GM23248 (cell line): ENCODE results near the gene DUSP22. TPM values are rescaled to one million over a fixed set of nuclear protein-coding genes. Genes with fewer than 3 reads are reported as not detected.

Experiments
- DNase-seq: peaks from one replicate; pipeline ENCODE4 v3.0.0-alpha.2; 2015
- H2AFZ ChIP-seq: fragments of 200-600 bp; sonication (generic); 2 replicates; pipeline ENCODE4 v1.6.1; 2016; ENCODE audit warnings: antibody characterized with exemption
- H3F3A ChIP-seq: fragments of 200-600 bp; sonication (generic); 2 replicates; pipeline ENCODE4 v1.6.1; 2016; ENCODE audit warnings: mild to moderate bottlenecking, antibody characterized with exemption, mixed run types; ENCODE audit not compliant: insufficient read depth
- H3K27ac ChIP-seq: fragments of 200-600 bp; sonication (generic); 2 replicates; pipeline ENCODE4 v1.5.1; 2016; ENCODE audit warnings: mild to moderate bottlenecking
- H3K27me3 ChIP-seq: fragments of 200-600 bp; sonication (generic); replicated peaks from 2 replicates; pipeline ENCODE4 v1.6.1; 2016; ENCODE audit warnings: mild to moderate bottlenecking; ENCODE audit not compliant: insufficient read depth
- H3K36me3 ChIP-seq: fragments of 200-600 bp; sonication (generic); 2 replicates; pipeline ENCODE4 v1.6.1; 2016; ENCODE audit warnings: low read depth, mild to moderate bottlenecking
- H3K4me1 ChIP-seq: fragments of 200-600 bp; sonication (generic); 2 replicates; pipeline ENCODE4 v1.6.1; 2016; ENCODE audit warnings: mild to moderate bottlenecking; ENCODE audit not compliant: insufficient read depth
- H3K4me2 ChIP-seq: fragments of 200-600 bp; sonication (generic); one replicate; pipeline ENCODE4 v1.6.1; 2016; ENCODE audit warnings: mild to moderate bottlenecking; ENCODE audit not compliant: unreplicated experiment
- H3K4me3 ChIP-seq: fragments of 200-600 bp; sonication (generic); 2 replicates; pipeline ENCODE4 v1.5.1; 2016; ENCODE audit warnings: mild to moderate bottlenecking
- H3K79me2 ChIP-seq: fragments of 200-600 bp; sonication (generic); 2 replicates; pipeline ENCODE4 v1.6.1; 2016; ENCODE audit warnings: mild to moderate bottlenecking; ENCODE audit not compliant: insufficient read depth
- H3K9ac ChIP-seq: fragments of 200-600 bp; sonication (generic); 2 replicates; pipeline ENCODE4 v1.6.1; 2016; ENCODE audit warnings: mild to moderate bottlenecking
- H3K9me2 ChIP-seq: fragments of 200-600 bp; sonication (generic); 2 replicates; pipeline ENCODE4 v1.6.1; 2016; ENCODE audit warnings: mixed run types, mild to moderate bottlenecking, moderate library complexity; ENCODE audit not compliant: insufficient read depth
- H3K9me3 ChIP-seq: fragments of 200-600 bp; sonication (generic); one replicate; pipeline ENCODE4 v1.6.1; 2017; ENCODE audit warnings: low read depth
- H4K20me1 ChIP-seq: fragments of 200-600 bp; sonication (generic); 2 replicates; pipeline ENCODE4 v1.6.0; 2016; ENCODE audit not compliant: insufficient read depth
- EZH2 ChIP-seq: fragments of 200-600 bp; sonication (generic); IDR thresholded peaks from 2 replicates; pipeline ENCODE4 v1.6.1; 2018; ENCODE audit warnings: antibody characterized with exemption, mild to moderate bottlenecking; ENCODE audit not compliant: insufficient read depth, poor library complexity, severe bottlenecking
- EZH2phosphoT487 ChIP-seq: fragments of 200-600 bp; sonication (generic); IDR thresholded peaks from 2 replicates; pipeline ENCODE4 v1.6.1; 2018; ENCODE audit warnings: antibody characterized with exemption, moderate library complexity, mild to moderate bottlenecking, low read depth; ENCODE audit not compliant: insufficient read depth
- WGBS, 2 experiments: methylation state at CpG; one replicate each; pipeline ENCODE4 v1.1.6; 2015 to 2017; ENCODE audit warnings: low lambda C conversion rate in 2 of 2, low coverage in 1 of 2; ENCODE audit errors: missing lambda C conversion rate in 2 of 2; 5-methylcytosine and 5-hydroxymethylcytosine counted together
- in situ Hi-C: fragments of 300-500 bp; cut with MboI; formaldehyde crosslinking; loops from 2 replicates; pipeline ENCODE4 v1.15.0; 2020
- polyA plus RNA-seq: library from polyadenylated mRNA; unstranded; fragments of >200 nt; fragmentation: Nextera tagmentation; extraction: Ambion mirVana; gene quantifications from 2 replicates; pipeline ENCODE4 v1.2.1, GENCODE V29; 2016
- total RNA-seq: library from RNA; depleted of rRNA; stranded (reverse); fragments of >200 nt; shearing (Covaris generic); gene quantifications from 2 replicates; pipeline ENCODE4 v1.2.3, GENCODE V29; 2014

The DUSP22 gene
- total and polyA plus RNA-seq, 2 experiments from 2014 or later: 12.4 to 15.7 TPM

- Histone ChIP-seq H2AFZ (no peak overlapping the region), H3F3A (no peaks in the 10 kb centered on the region), H3K27me3 (no peaks in the 10 kb centered on the region), H3K4me1 (no peaks in the 10 kb centered on the region), H3K36me3 (no peaks in the 10 kb centered on the region), H3K9me2 (no peaks in the 10 kb centered on the region), H3K4me3 (no peak overlapping the region), H3K79me2 (no peaks in the 10 kb centered on the region), H4K20me1 (no peaks in the 10 kb centered on the region), H3K4me2 (no peak overlapping the region), H3K27ac (no peak overlapping the region), H3K9ac (no peak overlapping the region), H3K9me3 (no peaks in the 10 kb centered on the region)
- no peak for TF ChIP-seq EZH2phosphoT487
- TF ChIP-seq EZH2: no peak
- DNase-seq: no peak
- 28 to 41% methylated on average over 1 of the region's 1 CpG for WGBS, 2 experiments
- in situ Hi-C loops: no loop called here
Observed at GRCh38 chr6:257774-258173, 34.5 kb upstream of the DUSP22 start.

GRCh38 chr6:259316-259715, 33.0 kb upstream of the DUSP22 start:
- Histone ChIP-seq H3F3A (no peaks in the 10 kb centered on the region), H3K4me1 (no peaks in the 10 kb centered on the region), H3K79me2 (no peaks in the 10 kb centered on the region), H3K4me3 (no peak overlapping the region), H3K9ac (no peak overlapping the region), H3K27me3 (no peaks in the 10 kb centered on the region), H3K4me2 (no peak overlapping the region), H2AFZ (no peak overlapping the region), H3K27ac (no peak overlapping the region), H4K20me1 (no peaks in the 10 kb centered on the region), H3K9me3 (no peaks in the 10 kb centered on the region), H3K9me2 (no peaks in the 10 kb centered on the region), H3K36me3 (no peaks in the 10 kb centered on the region)
- 58% methylated on average over 5 of the region's 5 CpGs for WGBS, 2 experiments
- DNase-seq: no peak
- TF ChIP-seq EZH2 (no peak), EZH2phosphoT487 (no peak)
- in situ Hi-C loops: no loop called here

GRCh38 chr6:259901-260508, 32.3 kb upstream of the DUSP22 start:
- H4K20me1 ChIP-seq: no peaks in the 10 kb centered on the region
- H3K4me3 ChIP-seq: no peak overlapping the region
- H3K9me3 ChIP-seq: no peaks in the 10 kb centered on the region
- H3K27ac ChIP-seq: no peak overlapping the region
- DNase-seq: no peak
- no peak overlapping the region for H2AFZ ChIP-seq
- no peaks in the 10 kb centered on the region for H3K27me3 ChIP-seq
- peaks cover 5% of the 10 kb centered on the region; the same call in 1 of the 2 replicates for H3K9me2 ChIP-seq
- no peak overlapping the region for H3K9ac ChIP-seq
- H3K79me2 ChIP-seq: no peaks in the 10 kb centered on the region
- in situ Hi-C loops: no loop called here
- H3K4me1 ChIP-seq: no peaks in the 10 kb centered on the region
- H3K36me3 ChIP-seq: no peaks in the 10 kb centered on the region
- H3F3A ChIP-seq: no peaks in the 10 kb centered on the region
- TF ChIP-seq EZH2phosphoT487: no peak
- TF ChIP-seq EZH2: no peak
- WGBS, 2 experiments: 22 to 26% methylated on average over 5 of the region's 5 CpGs
- no peak overlapping the region for H3K4me2 ChIP-seq

GRCh38 chr6:264626-265025, 27.7 kb upstream of the DUSP22 start:
- 50 to 56% methylated on average over 2 of the region's 2 CpGs for WGBS, 2 experiments
- no peak overlapping the region for H2AFZ ChIP-seq
- no peaks in the 10 kb centered on the region for H3K9me3 ChIP-seq
- H3K4me2 ChIP-seq: no peak overlapping the region
- no peaks in the 10 kb centered on the region for H3K36me3 ChIP-seq
- no peak for DNase-seq
- H3K27me3 ChIP-seq: no peaks in the 10 kb centered on the region
- no peaks in the 10 kb centered on the region for H4K20me1 ChIP-seq
- H3K4me1 ChIP-seq: no peaks in the 10 kb centered on the region
- no peaks in the 10 kb centered on the region for H3K79me2 ChIP-seq
- H3K4me3 ChIP-seq: no peak overlapping the region
- H3K9ac ChIP-seq: no peak overlapping the region
- H3F3A ChIP-seq: no peaks in the 10 kb centered on the region
- peaks cover 5% of the 10 kb centered on the region; the same call in 1 of the 2 replicates for H3K9me2 ChIP-seq
- TF ChIP-seq EZH2phosphoT487 (no peak), EZH2 (no peak)
- in situ Hi-C loops: no loop called here
- no peak overlapping the region for H3K27ac ChIP-seq

- Histone ChIP-seq H3K9me3 (no peaks in the 10 kb centered on the region), H3K4me2 (no peak overlapping the region), H3K27me3 (peaks cover 8% of the 10 kb centered on the region; the same call in 1 of the 2 replicates), H4K20me1 (no peaks in the 10 kb centered on the region), H3K9ac (no peak overlapping the region), H3K79me2 (no peaks in the 10 kb centered on the region), H3K36me3 (no peaks in the 10 kb centered on the region), H3F3A (no peaks in the 10 kb centered on the region), H3K9me2 (peaks cover 5% of the 10 kb centered on the region; the same call in 1 of the 2 replicates), H3K4me1 (no peaks in the 10 kb centered on the region), H3K27ac (no peak overlapping the region), H2AFZ (no peak overlapping the region), H3K4me3 (no peak overlapping the region)
- WGBS, 2 experiments: 54 to 56% methylated on average over 5 of the region's 5 CpGs
- DNase-seq: no peak
- in situ Hi-C loops: no loop called here
- TF ChIP-seq EZH2phosphoT487: no peak
- TF ChIP-seq EZH2: no peak
Observed at GRCh38 chr6:268394-268935, 23.8 kb upstream of the DUSP22 start.
